CD4-positive, CD25-positive, alpha-beta regulatory T cell (primary cell): ENCODE results near the gene PTPN2. TPM values are rescaled to one million over a fixed set of nuclear protein-coding genes. Genes with fewer than 3 reads are reported as not detected.
"Not testable (repeated sequence)": the region's sequence is repeated elsewhere in the genome, so short reads cannot be mapped to it uniquely, and the experiment has no call there.

Experiments used
- ATAC-seq, 2 donors: fragments of 150-1000 bp; cut with Tn5 transposase; one replicate each; pipeline ENCODE4 v1.10.0; 2021; ENCODE audit warnings: low read depth in 2 of 2, moderate number of reproducible peaks in 2 of 2, moderate library complexity in 1 of 2
- DNase-seq, 3 donors: peaks; one replicate each; pipeline versions ENCODE4 v3.0.0 to v3.0.0-alpha.2; 2012 to 2022; ENCODE audit warnings: mixed read lengths in 1 of 3
- H3K27ac ChIP-seq: one replicate; pipeline ENCODE4 v1.7.0; 2013; ENCODE audit warnings: mild to moderate bottlenecking, low read length; ENCODE audit not compliant: insufficient read depth, poor library complexity, severe bottlenecking
- H3K27me3 ChIP-seq: one replicate; pipeline ENCODE4 v1.7.0; 2013; ENCODE audit warnings: low read length; ENCODE audit not compliant: control insufficient read depth, insufficient read depth
- H3K36me3 ChIP-seq: one replicate; pipeline ENCODE4 v1.7.0; 2013; ENCODE audit warnings: mild to moderate bottlenecking, low read length, moderate library complexity; ENCODE audit not compliant: control insufficient read depth, insufficient read depth
- H3K4me1 ChIP-seq: 2 replicates; pipeline ENCODE4 v1.7.0; 2013; ENCODE audit warnings: mild to moderate bottlenecking, low read length; ENCODE audit not compliant: insufficient read depth, control insufficient read depth, poor library complexity, severe bottlenecking
- H3K4me3 ChIP-seq: one replicate; pipeline ENCODE4 v1.7.0; 2013; ENCODE audit warnings: low read depth, mild to moderate bottlenecking, low read length, moderate library complexity
- H3K9me3 ChIP-seq, 2 experiments: 1 replicate in 1 of 2; 2 replicates in 1 of 2; pipeline ENCODE4 v1.7.0; 2013; ENCODE audit warnings: low read length in 2 of 2, mild to moderate bottlenecking in 1 of 2, moderate library complexity in 1 of 2; ENCODE audit not compliant: control insufficient read depth in 2 of 2
- H3K27ac Mint-ChIP-seq, 3 donors: one replicate each; pipeline ENCODE4 v1.8.0; 2020 to 2022; ENCODE audit warnings: mild to moderate bottlenecking in 3 of 3, mixed read lengths in 3 of 3, moderate library complexity in 2 of 3
- H3K27me3 Mint-ChIP-seq: one replicate; pipeline ENCODE4 v1.8.0; 2022; ENCODE audit warnings: mild to moderate bottlenecking, mixed read lengths
- H3K36me3 Mint-ChIP-seq: one replicate; pipeline ENCODE4 v1.8.0; 2020; ENCODE audit warnings: mixed read lengths
- H3K4me1 Mint-ChIP-seq, 4 donors: one replicate each; pipeline ENCODE4 v1.8.0; 2020 to 2022; ENCODE audit warnings: mixed read lengths in 4 of 4, mild to moderate bottlenecking in 1 of 4
- H3K4me3 Mint-ChIP-seq, 4 donors: one replicate each; pipeline ENCODE4 v1.8.0; 2020 to 2022; ENCODE audit warnings: mild to moderate bottlenecking in 4 of 4, mixed read lengths in 4 of 4, moderate library complexity in 3 of 4
- H3K9me3 Mint-ChIP-seq, 7 donors: one replicate each; pipeline ENCODE4 v1.8.0; 2020 to 2022; ENCODE audit warnings: mixed read lengths in 7 of 7, mild to moderate bottlenecking in 3 of 7, moderate library complexity in 2 of 7
- polyA plus RNA-seq, 4 donors: library from polyadenylated mRNA; unstranded; fragments of 300-500 nt; fragmentation: Illumina TruSeq; gene quantifications; one replicate each; pipeline ENCODE4 v1.2.3, GENCODE V29; 2021
- total RNA-seq: library from RNA; stranded (reverse); gene quantifications from one replicate; pipeline ENCODE4 v1.2.3, GENCODE V29; 2022

PTPN2 gene
- total and polyA plus RNA-seq, 5 donors from 2014 or later, result 62.3 to 110 (median 94.1) TPM

DNA sequence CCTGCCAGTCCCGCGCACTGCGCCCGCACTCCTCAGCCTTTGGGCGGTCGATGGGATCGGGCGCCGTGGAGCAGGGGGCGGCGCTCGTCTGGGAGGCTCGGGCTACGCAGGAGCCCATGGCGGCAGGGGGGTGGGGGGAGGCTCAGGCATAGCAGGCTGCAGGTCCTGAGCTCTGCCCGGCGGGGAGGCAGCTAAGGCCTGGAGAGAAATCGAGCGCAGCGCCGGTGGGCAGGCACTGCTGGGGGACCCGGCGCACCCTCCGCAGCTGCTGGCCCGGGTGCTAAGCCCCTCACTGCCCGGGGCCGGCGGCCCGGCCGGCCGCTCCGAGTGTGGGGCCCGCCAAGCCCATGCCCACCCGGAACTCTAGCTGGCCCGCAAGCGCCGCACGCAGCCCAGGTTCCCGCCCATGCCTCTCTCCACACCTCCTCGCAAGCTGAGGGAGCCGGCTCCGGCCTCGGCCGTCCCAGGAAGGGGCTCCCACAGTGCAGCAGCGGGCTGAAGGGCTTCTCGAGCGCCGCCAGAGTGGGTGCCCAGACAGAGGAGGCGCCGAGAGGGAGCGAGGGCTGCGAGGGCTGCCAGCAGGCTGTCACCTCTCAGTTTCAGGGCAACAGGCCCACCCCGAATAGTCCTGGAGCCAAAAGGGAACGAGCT lies 107.1 kb downstream of the PTPN2 start:
- no peak overlapping the region for H3K4me3 ChIP-seq
- Mint-ChIP-seq H3K4me3 (peak overlapping the region in 2 of 4 donors; percentile 65 to 93), H3K9me3 (peaks cover 0 to 2% (median 0%) of the 10 kb centered on the region in 7 donors), H3K36me3 (no peaks in the 10 kb centered on the region), H3K27me3 (peaks cover 4% of the 10 kb centered on the region), H3K27ac (no peak overlapping the region), H3K4me1 (peaks cover 0 to 26% (median 7%) of the 10 kb centered on the region in 4 donors)
- H3K36me3 ChIP-seq, result no peaks in the 10 kb centered on the region
- no peaks in the 10 kb centered on the region for H3K27me3 ChIP-seq
- DNase-seq, result no peak
- no peaks in the 10 kb centered on the region for H3K4me1 ChIP-seq
- H3K27ac ChIP-seq, result no peak overlapping the region
- no peak for ATAC-seq
- no peaks in the 10 kb centered on the region for H3K9me3 ChIP-seq

DNA sequence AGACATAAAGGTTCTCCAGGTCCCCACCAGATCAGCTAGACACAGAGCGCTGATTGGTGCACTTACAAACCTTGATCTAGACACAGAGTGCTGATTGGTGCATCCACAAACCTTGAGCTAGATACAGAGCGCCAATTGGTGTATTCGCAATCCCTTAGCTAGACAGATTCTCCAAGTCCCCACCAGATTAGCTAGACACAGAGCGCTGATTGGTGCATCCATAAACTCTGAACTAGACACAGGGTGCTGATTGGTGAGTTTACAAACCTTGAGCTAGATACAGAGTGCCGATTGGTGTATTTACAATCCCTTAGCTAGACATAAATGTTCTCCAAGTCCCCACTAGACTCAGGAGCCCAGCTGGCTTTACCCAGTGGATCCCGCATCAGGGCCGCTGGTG lies 107.6 kb downstream of the PTPN2 start:
- Mint-ChIP-seq H3K4me1 (peaks cover 0 to 26% (median 7%) of the 10 kb centered on the region in 4 donors), H3K27ac (peak overlapping the region in 1 of 3 donors; percentile 90), H3K4me3 (peak overlapping the region; percentile 65 to 93 (median 90))
- not testable (repeated sequence) for H3K4me1 ChIP-seq, ATAC-seq, H3K27me3 ChIP-seq, H3K36me3 Mint-ChIP-seq, H3K9me3 ChIP-seq, H3K9me3 Mint-ChIP-seq, DNase-seq, H3K4me3 ChIP-seq, H3K36me3 ChIP-seq, H3K27me3 Mint-ChIP-seq, H3K27ac ChIP-seq

DNA sequence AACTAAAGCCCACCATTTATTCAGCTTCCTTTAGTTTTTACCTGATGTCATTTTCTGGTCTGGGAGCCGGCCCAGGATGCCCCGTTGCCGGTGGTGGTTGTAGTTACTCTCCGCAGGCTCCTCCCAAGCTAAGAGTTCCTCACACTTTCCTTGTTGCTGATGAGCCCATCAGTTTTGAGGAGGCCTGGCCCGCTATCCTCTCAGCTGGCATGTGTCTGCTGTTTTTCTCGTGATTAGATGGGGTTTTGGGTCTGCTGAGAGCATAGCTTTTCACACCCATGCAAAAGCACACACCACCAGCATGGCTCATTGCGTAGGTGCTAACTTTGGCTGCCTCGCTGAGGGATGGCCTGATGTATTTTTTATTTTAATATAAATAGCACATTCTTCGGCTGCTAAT lies 109.1 kb downstream of the PTPN2 start:
- Histone ChIP-seq H3K27me3 (no peaks in the 10 kb centered on the region), H3K9me3 (no peaks in the 10 kb centered on the region), H3K36me3 (no peaks in the 10 kb centered on the region), H3K4me3 (peak overlapping the region; percentile 74), H3K4me1 (no peaks in the 10 kb centered on the region), H3K27ac (no peak overlapping the region)
- peaks cover 0 to 2% (median 0%) of the 10 kb centered on the region in 7 donors for H3K9me3 Mint-ChIP-seq
- peaks cover 4% of the 10 kb centered on the region for H3K27me3 Mint-ChIP-seq
- H3K4me3 Mint-ChIP-seq, result peak overlapping the region; percentile 89 to 96 (median 92)
- no peaks in the 10 kb centered on the region for H3K36me3 Mint-ChIP-seq
- H3K27ac Mint-ChIP-seq, result peak overlapping the region in 2 of 3 donors; percentile 78 to 96
- peaks cover 3 to 26% (median 7%) of the 10 kb centered on the region in 4 donors for H3K4me1 Mint-ChIP-seq
- DNase-seq, result peak in 1 of 3 donors; percentile 6
- peak in 1 of 2 donors; percentile 18 for ATAC-seq

DNA sequence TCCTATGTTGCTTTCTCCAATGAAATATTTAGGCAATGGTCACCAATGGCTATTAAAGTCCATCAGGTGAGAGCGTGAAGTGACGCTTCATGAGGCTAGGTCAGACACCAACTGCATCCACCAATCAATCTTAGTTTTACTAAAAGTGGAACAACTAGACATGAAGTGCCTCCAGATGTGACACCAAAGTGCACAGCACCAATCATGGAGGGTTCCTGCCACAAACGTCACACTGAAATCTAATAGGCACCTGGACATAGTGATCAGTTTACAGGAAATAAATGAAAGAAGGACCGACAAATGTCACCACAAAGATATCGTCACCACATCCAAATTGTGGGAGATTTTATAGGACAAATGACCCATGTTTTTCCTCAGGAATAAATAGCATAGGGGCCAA lies 110.7 kb downstream of the PTPN2 start:
- H3K27ac ChIP-seq, result no peak overlapping the region
- no peaks in the 10 kb centered on the region for H3K27me3 ChIP-seq
- Mint-ChIP-seq H3K36me3 (no peaks in the 10 kb centered on the region), H3K27ac (peak overlapping the region in 1 of 3 donors; percentile 6), H3K9me3 (peaks cover 0 to 2% (median 0%) of the 10 kb centered on the region in 7 donors), H3K27me3 (peaks cover 4% of the 10 kb centered on the region), H3K4me1 (peaks cover 3 to 24% (median 7%) of the 10 kb centered on the region in 4 donors), H3K4me3 (peak overlapping the region; percentile 25 to 60 (median 57))
- no peaks in the 10 kb centered on the region for H3K4me1 ChIP-seq
- ATAC-seq, result no peak
- no peak for DNase-seq
- no peaks in the 10 kb centered on the region for H3K9me3 ChIP-seq
- H3K4me3 ChIP-seq, result no peak overlapping the region
- H3K36me3 ChIP-seq, result no peaks in the 10 kb centered on the region

DNA sequence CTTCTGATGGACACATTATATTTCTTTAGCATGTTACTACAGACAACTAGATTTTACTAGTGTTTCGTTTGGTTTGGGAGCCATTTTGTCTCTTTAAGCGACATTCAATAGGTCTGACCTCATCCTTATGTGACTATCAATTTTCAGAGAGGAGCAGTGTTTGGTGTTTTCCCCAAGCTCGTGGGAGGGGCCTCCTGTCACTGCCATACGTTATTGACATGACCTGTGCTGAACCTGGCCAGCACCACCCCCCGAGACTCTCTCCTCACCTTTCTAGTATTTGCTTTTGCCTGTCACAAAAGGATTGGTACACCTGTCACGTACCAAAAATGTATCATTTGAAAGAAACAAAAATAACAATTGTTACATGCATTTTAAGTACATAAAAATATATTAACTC lies 111.9 kb downstream of the PTPN2 start:
- no peak for ATAC-seq
- H3K36me3 Mint-ChIP-seq, result no peaks in the 10 kb centered on the region
- peaks cover 3 to 24% (median 7%) of the 10 kb centered on the region in 4 donors for H3K4me1 Mint-ChIP-seq
- peaks cover 0 to 2% (median 0%) of the 10 kb centered on the region in 7 donors for H3K9me3 Mint-ChIP-seq
- no peaks in the 10 kb centered on the region for H3K36me3 ChIP-seq
- no peak overlapping the region for H3K4me3 ChIP-seq
- no peak overlapping the region for H3K27ac Mint-ChIP-seq
- H3K27ac ChIP-seq, result no peak overlapping the region
- H3K9me3 ChIP-seq, result no peaks in the 10 kb centered on the region
- H3K27me3 Mint-ChIP-seq, result peaks cover 4% of the 10 kb centered on the region
- DNase-seq, result no peak
- no peak overlapping the region for H3K4me3 Mint-ChIP-seq
- no peaks in the 10 kb centered on the region for H3K27me3 ChIP-seq
- H3K4me1 ChIP-seq, result no peaks in the 10 kb centered on the region

DNA sequence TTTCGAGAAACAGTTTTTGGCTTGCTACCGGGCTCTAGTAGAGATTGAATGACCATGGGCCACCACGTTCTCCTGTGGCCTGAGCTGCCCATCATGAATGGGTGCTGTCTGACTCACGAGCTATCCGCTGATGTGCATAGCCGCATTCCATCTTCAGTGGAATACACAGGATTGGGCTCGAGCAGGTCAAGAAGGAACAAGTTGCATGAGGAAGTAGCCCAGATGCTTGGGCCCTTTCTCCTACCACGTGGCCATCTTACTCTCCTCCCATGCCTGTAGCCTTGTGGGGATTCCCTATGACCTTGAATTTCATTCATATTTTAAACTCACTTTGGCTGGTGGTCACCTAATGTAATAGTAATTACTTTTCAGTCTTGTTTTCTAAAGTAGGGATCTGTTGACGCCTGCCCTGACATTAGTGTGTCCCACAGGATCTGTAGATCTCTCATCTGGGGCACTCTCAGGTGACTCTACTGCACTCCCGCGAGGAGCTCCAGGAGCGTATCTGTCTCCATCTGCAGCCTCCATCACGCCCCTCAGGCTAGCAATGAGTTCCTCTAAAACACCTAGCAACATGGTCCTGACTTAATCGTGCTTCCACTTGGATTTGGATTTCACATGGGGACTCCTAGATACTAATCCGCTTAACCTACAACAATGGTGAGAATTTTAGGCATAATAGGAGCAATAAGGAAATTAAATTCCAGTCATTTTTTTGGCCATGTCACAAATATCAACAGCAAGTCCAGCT lies 113.4 kb downstream of the PTPN2 start:
- Histone ChIP-seq H3K4me1 (no peaks in the 10 kb centered on the region), H3K9me3 (no peaks in the 10 kb centered on the region), H3K27ac (no peak overlapping the region), H3K27me3 (no peaks in the 10 kb centered on the region), H3K36me3 (no peaks in the 10 kb centered on the region), H3K4me3 (no peak overlapping the region)
- Mint-ChIP-seq H3K36me3 (no peaks in the 10 kb centered on the region), H3K27me3 (peaks cover 7% of the 10 kb centered on the region), H3K4me3 (no peak overlapping the region), H3K4me1 (peaks cover 4 to 20% (median 6%) of the 10 kb centered on the region in 4 donors), H3K27ac (no peak overlapping the region), H3K9me3 (no peaks in the 10 kb centered on the region)
- DNase-seq (no peak), ATAC-seq (no peak)

DNA sequence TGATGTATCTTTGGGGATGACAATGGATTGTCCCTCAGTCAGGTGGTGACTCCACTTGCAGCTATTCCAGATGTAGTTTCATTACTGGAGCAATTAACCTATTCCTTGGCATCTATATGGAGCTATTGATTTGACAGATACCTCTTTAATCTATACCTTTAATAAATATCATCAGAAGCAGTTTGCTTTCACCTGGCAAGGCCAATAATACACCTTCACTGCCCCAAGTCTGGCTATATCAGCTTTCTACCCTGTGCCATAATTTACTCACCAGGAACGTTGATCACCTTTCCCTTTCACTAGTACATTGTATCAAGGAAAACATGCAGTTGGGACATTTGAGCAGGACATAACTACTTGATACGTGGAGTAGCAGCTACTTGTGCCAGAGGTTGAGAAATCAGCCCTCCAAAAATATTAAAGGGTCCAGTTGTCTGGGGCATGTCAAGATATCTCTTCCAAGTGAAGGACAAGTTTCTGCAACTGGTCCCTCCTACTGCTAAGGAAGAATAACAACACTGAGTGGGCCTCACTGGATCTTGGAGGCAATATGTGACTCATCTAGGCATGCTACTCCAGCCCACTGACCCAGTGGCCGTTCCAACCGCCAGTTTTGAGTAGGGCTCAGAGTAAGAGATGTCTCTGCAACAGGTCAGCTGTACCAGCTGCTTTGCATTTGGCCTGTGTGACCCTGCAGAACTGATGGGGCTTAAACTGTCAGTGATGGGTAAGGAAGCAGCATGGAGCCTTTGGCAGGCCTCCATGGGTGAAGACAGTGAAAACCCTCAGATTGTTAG lies 114.2 kb downstream of the PTPN2 start:
- Mint-ChIP-seq H3K4me1 (peaks cover 4 to 15% (median 5%) of the 10 kb centered on the region in 4 donors), H3K4me3 (no peak overlapping the region)

More for the DNA sequence above, 114.2 kb downstream of the PTPN2 start:
- Histone ChIP-seq H3K4me3 (no peak overlapping the region), H3K36me3 (no peaks in the 10 kb centered on the region), H3K27me3 (no peaks in the 10 kb centered on the region), H3K9me3 (no peaks in the 10 kb centered on the region), H3K4me1 (no peaks in the 10 kb centered on the region), H3K27ac (no peak overlapping the region)
- no peak for ATAC-seq
- H3K9me3 Mint-ChIP-seq, result no peaks in the 10 kb centered on the region
- no peaks in the 10 kb centered on the region for H3K36me3 Mint-ChIP-seq
- peaks cover 5% of the 10 kb centered on the region for H3K27me3 Mint-ChIP-seq
- no peak for DNase-seq
- H3K27ac Mint-ChIP-seq, result no peak overlapping the region
